Tongue (tissue), 2 donors: ENCODE data around the gene CES2. TPM values are rescaled to one million over a fixed set of nuclear protein-coding genes. Genes with fewer than 3 reads are reported as not detected.
"Not testable (repeated sequence)": the region's sequence is repeated elsewhere in the genome, so short reads cannot be mapped to it uniquely, and the experiment has no call there.

ENCODE experiments used
- DNase-seq: peaks from one replicate; pipeline ENCODE4 v3.0.0-alpha.2; 2015
- total RNA-seq: library from RNA; depleted of rRNA; stranded (reverse); fragments of >200 nt; gene quantifications from one replicate; pipeline ENCODE4 v1.2.3, GENCODE V29; 2014

The CES2 gene
- total RNA-seq, 1 donor from 2014 or later, result 23.9 TPM

- DNase-seq, result no peak
Observed at GRCh38 chr16:66936889-66937554, 1.7 kb downstream of the CES2 start.

GRCh38 chr16:66937725-66938337, 2.5 kb downstream of the CES2 start:
- no peak for DNase-seq

DNA sequence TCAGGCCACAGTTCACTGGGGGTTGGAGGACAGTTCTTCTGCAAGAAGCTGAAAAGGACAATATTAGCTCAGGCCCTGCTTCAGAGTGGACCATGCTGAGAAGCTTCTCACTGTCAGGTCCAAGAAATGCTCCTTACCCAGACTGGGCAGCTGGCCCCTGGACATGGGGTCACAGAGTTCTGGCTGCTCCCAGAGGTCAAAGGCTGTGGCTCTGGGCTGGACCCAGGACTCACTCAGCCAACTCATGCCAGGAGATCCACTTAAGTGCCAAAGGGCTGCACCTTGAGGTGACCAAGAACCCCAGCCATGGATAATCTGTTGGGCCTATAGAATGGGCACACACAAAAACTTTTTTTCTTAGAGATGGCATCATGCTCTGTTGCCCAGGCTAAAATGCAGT, 4.0 kb downstream of the CES2 start:
- DNase-seq, result no peak

DNA sequence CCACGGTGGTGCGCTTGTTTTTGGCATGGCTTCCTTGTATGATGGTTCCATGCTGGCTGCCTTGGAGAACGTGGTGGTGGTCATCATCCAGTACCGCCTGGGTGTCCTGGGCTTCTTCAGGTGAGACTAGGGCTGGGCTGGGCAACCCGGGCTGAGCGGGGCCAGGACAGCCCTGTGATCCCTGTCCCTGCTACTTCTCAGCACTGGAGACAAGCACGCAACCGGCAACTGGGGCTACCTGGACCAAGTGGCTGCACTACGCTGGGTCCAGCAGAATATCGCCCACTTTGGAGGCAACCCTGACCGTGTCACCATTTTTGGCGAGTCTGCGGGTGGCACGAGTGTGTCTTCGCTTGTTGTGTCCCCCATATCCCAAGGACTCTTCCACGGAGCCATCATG, 4.9 kb downstream of the CES2 start:
- DNase-seq, result no peak

DNA sequence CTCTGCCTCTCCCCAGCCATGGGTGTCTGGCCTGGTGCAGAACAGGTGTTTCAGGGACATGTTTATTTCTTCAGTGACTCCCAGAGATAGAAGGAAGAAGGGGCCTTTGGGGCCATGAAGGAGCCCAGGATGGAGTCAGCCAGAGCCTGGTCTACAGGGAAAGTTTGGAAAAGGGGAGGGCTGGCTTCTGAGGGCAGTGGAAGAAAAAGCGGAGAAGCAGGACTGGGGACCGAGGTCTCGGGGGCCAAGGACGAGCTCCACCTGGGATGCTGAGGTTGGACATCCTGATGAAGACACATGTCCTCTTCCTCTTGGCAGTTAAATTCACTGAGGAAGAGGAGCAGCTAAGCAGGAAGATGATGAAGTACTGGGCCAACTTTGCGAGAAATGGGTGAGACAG, 7.7 kb downstream of the CES2 start:
- DNase-seq, result no peak

- no peak for DNase-seq
Observed at GRCh38 chr16:66943426-66944053, 8.2 kb downstream of the CES2 start.

DNA sequence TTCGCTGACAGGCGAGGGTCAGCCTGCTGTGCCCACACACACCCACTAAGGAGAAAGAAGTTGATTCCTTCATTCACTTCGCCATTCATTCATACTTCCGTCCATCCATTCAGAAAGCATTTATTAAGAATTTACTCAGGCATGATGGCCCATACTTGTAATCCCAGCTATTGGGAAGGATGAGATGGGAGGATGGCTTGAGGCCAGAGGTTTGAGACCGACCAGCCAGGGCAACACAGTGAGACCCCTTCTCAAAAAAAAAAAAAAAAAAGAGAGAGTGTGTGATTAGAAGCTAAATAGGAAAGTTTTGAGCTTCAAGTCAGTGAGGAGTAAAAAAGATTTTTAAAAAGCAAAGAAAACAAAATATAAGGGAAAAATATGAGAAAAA, 8.7 kb downstream of the CES2 start:
- DNase-seq, result no peak

DNA sequence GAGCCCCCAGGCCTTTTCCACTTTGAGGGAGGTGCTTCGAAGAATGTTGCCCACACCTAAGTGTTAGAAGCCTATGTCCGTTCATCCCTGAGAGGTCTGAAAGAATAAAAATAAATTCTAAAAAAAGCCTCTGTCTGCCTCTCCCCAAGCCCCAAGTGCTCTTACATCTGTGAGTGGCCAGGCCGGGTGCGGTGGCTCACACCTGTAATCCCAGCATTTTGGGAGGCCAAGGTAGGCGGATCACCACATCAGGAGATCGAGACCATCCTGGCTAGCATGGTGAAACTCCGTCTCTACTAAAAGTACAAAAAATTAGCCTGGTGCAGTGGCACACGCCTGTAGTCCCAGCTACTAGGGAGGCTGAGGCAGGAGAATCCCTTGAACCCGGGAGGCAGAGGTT, 9.7 kb downstream of the CES2 start:
- not testable (repeated sequence) for DNase-seq

- DNase-seq, result no peak
Observed at GRCh38 chr16:66945939-66946338, 10.6 kb downstream of the CES2 start.

- no peak for DNase-seq
Observed at GRCh38 chr16:66946541-66946940, 11.2 kb downstream of the CES2 start.

DNA sequence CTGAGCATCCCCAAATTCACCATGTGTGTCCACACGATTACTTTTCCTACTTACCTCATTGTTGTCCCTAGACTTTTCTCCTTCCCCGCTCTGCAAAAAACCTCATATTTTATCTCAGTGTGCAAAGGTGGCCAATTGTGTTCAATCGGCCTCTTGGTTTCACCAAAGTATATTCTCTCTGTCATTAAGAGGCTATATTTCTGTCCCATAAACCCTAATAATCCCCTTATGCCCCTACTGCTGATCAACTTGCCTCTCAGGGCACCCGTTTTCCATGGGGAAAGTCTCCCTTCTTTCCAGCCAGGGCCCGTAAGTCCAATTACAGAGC, 11.6 kb downstream of the CES2 start:
- DNase-seq, result no peak

- peak; percentile 93 for DNase-seq
Observed at GRCh38 chr16:66947302-66948065, 12.2 kb downstream of the CES2 start.

DNA sequence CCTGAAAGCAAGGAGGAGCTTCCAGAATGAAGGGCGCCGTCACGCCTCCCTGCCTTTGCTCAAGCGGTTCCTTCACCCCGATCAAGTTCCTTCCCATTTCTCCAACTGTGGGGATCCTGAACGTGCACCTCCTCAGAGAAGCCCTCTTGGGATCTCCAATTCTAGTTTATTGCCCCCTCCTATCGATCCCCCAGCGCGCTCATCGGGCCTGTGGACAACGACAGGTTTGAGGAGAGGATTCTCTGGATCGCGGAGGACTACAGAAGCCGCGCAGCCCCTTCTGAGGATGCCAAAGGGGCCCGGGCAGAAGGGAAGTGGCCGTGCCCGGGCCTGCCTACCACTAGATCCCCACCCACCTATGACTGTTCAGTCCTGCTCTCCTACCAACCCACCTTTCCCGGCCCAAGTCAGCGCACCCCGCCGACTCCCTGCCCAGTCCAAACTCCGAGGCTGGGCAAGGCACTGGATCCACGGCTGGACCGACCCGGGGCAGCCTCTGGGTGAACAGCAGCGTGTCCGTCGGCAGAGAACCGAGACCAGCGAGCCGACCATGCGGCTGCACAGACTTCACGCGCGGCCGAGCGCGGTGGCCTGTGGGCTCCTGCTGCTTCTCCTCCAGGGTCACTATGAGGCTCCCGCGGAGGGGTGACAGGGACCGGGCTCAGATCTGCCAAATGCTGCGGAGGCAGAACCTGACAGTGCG, 13.0 kb downstream of the CES2 start:
- no peak for DNase-seq

- DNase-seq, result no peak
Observed at GRCh38 chr16:66948837-66949225, 13.5 kb downstream of the CES2 start.

DNA sequence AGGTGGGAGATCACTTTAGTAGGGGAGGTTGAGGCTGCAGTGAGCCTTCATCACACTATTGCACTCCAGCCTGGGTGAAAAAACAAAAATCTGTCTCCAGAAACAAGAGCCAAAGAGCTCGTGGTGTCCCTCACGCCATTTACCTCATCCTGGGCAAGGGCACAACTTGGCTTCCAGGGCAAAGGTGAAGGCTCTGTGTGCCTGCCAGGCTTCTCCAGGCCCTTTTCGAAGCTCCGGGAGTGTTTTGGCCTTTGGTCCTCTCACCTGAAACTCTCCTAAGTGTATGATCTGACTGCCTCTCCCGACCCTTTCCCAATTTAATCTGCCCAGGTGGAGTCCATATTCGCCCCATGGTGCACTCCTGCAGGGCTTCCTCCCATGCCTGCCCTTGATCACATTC, 14.2 kb downstream of the CES2 start:
- DNase-seq, result no peak

- DNase-seq, result no peak
Observed at GRCh38 chr16:66950437-66950836, 15.1 kb downstream of the CES2 start.

DNA sequence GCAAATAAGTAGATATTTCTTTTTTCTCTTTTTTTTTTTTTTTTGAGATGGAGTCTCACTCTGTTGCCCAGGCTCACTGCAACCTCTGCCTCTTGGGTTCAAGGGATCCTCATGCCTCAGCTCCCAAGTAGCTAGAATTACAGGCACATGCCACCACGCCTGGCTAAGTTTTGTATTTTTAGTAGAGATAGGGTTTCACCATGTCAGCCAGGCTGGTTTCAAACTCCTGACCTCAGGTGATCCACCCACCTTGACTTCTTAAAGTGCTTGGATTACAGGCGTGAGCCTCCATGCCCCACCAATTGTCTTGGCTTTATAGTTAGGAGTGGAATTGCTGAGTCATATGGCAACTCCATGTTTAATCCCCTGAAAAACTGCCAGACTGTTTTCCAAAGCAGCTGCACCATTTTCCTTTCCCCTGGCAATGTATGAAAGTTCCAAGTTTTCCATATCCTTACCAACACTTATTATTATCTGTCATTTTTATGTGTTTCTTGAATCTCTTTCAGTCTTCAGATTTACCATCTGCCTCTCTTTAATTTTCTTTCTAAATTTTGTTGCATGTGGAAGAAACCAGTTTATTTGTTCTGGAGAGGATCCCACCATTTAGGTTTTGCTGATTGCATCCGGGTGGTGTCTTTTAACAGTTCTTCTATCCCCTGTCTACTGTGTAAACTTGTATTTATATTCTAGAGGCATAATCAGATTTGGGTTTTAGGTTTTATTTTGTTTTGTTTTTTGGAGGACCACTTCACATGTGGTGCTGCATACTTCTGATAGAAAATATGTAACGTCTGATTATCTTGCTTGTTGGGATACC, 15.9 kb downstream of the CES2 start:
- no peak for DNase-seq

GRCh38 chr16:66952430-66953110, 17.3 kb downstream of the CES2 start:
- DNase-seq, result no peak

DNA sequence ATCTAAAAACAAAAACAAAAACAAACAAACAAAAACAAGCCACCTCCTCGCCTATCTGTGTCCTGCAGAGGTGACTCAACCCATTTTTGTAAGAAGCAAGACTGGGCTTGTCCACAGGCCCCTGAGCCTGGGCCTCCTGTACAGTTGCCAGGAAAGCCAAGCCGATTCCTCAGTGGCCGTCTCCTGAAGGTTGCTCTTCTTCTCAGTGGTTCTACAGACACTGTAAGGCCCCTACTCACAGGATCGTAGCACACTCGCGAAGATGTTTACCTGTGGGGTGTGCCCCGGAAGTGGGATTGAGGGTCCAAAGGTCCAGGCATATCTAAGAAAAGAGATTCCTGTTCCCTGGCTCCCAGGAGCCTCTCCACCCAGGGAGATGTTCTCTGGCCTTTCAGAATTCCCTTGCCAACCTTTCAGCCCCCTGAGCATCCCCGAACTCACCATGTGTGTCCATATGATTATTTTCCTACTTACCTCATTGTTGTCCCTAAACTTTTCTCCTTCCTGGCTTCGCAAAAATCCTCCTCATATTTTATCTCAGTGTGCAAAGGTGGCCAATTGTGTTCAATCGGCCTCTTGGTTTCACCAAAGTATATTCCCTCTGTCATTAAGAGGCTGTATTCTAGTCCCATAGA, 18.3 kb downstream of the CES2 start:
- DNase-seq, result no peak

DNA sequence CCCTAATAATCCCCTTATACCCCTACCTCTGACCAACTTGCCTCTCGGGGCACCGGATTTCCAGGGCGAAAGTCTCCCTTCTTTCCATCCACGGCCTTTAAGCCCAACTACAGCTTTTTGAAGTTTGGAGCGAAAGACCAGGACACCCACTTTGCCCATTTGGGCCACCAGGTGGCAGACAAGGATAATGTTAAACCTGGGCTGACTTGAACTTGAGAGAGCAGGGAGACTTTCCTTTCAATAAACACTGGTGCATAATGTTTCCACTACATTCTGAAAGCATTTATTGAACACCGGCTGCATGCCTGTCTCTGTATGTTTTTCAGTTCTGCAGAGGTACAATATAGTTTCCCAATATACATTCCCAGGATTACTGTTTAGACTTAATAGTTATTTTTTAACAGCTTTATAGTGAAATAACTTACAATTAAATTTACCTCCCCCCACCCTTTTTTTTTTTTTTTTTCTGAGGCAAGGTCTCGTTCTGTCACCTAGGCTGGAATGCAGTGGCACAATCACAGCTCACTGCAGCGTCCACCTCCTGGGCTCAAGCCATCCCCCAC, 18.9 kb downstream of the CES2 start:
- DNase-seq, result peak; percentile 89
